Nephron progenitor cell (in vitro differentiated cells): ENCODE results near the gene RET.

ENCODE experiments used
- DNase-seq: peaks from one replicate; pipeline ENCODE4 v3.0.0; 2021
- H3K27ac Mint-ChIP-seq: 2 replicates; pipeline ENCODE4 v1.8.0; 2021; ENCODE audit warnings: mild to moderate bottlenecking, moderate library complexity, mixed read lengths
- H3K27me3 Mint-ChIP-seq: 2 replicates; pipeline ENCODE4 v1.8.0; 2021; ENCODE audit warnings: mild to moderate bottlenecking, low read depth, mixed read lengths; ENCODE audit not compliant: poor library complexity
- H3K36me3 Mint-ChIP-seq: 2 replicates; pipeline ENCODE4 v1.8.0; 2021; ENCODE audit warnings: low read depth, mixed read lengths
- H3K4me1 Mint-ChIP-seq: 2 replicates; pipeline ENCODE4 v1.8.0; 2021; ENCODE audit warnings: mixed read lengths
- H3K4me3 Mint-ChIP-seq: 2 replicates; pipeline ENCODE4 v1.8.0; 2021; ENCODE audit warnings: mild to moderate bottlenecking, moderate library complexity, mixed read lengths
- H3K9me3 Mint-ChIP-seq: 2 replicates; pipeline ENCODE4 v1.8.0; 2021; ENCODE audit warnings: mild to moderate bottlenecking, moderate library complexity, mixed read lengths
- TF ChIP-seq, protein P1 (sequence below): fragments of 200-600 bp; sonication (generic); IDR thresholded peaks from 2 replicates; pipeline ENCODE4 v1.5.0; 2021; ENCODE audit warnings: antibody characterized with exemption

The RET gene

DNA sequence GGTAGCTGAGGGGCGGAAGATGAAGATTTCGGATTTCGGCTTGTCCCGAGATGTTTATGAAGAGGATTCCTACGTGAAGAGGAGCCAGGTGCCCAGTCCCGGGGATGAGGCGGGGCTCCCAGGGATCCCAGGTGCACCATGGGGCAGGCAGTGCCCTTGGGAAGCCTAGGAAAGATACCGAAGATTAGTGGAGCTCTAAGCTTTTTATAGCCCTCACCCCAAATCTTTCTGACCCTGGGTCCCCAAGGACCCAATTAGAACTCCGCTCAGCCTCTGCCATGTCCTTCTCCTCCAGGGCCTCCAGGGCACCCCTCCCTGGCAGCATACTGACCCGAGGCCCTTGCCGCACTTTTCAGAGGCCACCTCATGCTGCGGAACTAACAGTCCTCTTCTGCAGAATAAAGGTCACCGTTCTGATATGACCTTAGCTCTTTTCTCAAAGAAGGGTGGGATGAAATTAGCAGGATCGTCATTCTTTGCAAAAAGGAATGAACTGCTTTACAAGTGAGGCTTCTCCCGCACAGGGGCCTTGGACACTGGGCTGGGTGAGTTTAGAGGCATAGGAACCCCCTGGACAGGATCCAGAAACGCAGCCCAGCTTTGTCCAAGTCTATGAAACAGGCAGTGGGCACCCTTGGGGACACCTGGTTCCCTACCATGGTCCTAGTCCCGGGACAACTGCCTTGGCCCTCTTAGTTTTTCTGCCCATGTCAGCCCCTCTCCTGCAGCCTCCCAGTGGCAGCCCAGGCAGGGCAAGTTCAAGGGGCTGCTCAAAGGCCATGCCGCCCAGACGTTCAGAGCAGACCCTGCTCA is 43.5 kb downstream of the RET start:
- TF ChIP-seq, protein P1, sequence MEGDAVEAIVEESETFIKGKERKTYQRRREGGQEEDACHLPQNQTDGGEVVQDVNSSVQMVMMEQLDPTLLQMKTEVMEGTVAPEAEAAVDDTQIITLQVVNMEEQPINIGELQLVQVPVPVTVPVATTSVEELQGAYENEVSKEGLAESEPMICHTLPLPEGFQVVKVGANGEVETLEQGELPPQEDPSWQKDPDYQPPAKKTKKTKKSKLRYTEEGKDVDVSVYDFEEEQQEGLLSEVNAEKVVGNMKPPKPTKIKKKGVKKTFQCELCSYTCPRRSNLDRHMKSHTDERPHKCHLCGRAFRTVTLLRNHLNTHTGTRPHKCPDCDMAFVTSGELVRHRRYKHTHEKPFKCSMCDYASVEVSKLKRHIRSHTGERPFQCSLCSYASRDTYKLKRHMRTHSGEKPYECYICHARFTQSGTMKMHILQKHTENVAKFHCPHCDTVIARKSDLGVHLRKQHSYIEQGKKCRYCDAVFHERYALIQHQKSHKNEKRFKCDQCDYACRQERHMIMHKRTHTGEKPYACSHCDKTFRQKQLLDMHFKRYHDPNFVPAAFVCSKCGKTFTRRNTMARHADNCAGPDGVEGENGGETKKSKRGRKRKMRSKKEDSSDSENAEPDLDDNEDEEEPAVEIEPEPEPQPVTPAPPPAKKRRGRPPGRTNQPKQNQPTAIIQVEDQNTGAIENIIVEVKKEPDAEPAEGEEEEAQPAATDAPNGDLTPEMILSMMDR, result no peak
- no peak overlapping the region for H3K4me3 Mint-ChIP-seq
- peaks cover 22% of the 10 kb centered on the region for H3K4me1 Mint-ChIP-seq
- H3K27me3 Mint-ChIP-seq, result peaks cover 9% of the 10 kb centered on the region
- H3K36me3 Mint-ChIP-seq, result no peaks in the 10 kb centered on the region
- no peak overlapping the region for H3K27ac Mint-ChIP-seq
- no peak for DNase-seq
- H3K9me3 Mint-ChIP-seq, result no peaks in the 10 kb centered on the region

DNA sequence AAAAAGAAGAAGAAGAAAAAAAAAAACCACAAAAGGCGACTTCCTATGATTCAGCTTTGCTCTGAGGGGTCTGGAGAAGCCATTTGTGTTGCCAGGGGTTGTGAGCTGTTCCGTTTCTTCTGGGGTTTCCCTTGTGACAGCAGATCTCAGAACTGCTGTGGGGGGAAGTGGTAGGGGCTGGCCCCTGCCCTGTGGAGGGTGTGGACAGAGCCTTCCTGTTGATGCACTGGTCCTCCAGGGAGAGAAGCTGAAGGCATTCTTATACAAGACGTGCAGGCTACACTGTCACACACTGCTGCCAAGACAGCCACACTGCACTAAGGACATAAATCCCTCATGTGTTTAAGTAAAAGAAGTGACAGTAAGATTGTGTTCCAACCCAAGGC is 44.1 kb downstream of the RET start:
- no peaks in the 10 kb centered on the region for H3K9me3 Mint-ChIP-seq
- no peak overlapping the region for H3K4me3 Mint-ChIP-seq
- peaks cover 22% of the 10 kb centered on the region for H3K4me1 Mint-ChIP-seq
- peak overlapping the region; percentile 50 for H3K27ac Mint-ChIP-seq
- H3K36me3 Mint-ChIP-seq, result no peaks in the 10 kb centered on the region
- DNase-seq, result no peak
- TF ChIP-seq, protein P1, result no peak
- peaks cover 10% of the 10 kb centered on the region for H3K27me3 Mint-ChIP-seq

DNA sequence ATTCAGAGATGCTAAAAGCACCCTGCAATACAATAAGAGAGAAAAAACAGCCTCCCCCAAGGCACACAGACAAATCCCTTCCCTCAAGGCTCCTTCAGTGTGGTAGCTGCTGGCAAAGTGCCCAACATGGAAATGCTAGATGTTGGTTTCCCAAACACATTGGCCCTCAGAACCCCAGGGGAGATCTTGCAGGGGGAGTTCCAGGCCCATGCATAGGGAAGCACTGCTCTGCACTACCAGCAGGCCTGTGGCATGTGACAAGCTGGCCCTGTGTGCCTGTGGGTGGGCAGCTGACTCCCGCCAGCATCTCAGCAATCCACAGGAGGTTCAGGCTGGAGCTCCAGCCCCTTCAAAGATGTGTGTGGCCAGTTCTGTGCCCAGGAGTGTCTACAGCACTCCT is 44.6 kb downstream of the RET start:
- Mint-ChIP-seq H3K36me3 (no peaks in the 10 kb centered on the region), H3K27me3 (peaks cover 6% of the 10 kb centered on the region), H3K4me3 (no peak overlapping the region), H3K27ac (no peak overlapping the region), H3K9me3 (no peaks in the 10 kb centered on the region), H3K4me1 (peaks cover 23% of the 10 kb centered on the region)
- TF ChIP-seq, protein P1, result no peak
- no peak for DNase-seq

DNA sequence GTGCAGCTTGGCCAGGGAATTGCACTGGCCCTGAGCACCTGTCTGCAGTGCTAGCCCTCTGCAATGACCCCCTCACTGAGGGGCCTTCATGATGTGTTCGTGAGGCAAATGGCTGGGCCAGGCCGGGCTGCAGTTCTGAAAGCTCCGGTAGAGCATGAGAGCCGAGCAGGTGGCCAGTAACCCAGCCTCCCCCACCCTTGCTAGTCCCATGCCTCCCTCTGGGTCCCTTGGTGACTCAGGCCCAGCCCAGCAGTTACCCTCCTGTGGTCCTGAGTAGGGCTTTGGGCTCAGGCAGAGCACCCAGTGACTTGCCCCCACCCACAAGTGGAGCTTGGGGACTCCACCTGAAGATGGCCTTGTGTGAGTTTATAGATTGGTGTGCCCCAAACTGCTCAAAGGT is 45.2 kb downstream of the RET start:
- TF ChIP-seq, protein P1, result no peak
- Mint-ChIP-seq H3K9me3 (no peaks in the 10 kb centered on the region), H3K36me3 (no peaks in the 10 kb centered on the region), H3K4me1 (peaks cover 28% of the 10 kb centered on the region), H3K27ac (no peak overlapping the region), H3K4me3 (no peak overlapping the region), H3K27me3 (peaks cover 6% of the 10 kb centered on the region)
- no peak for DNase-seq

DNA sequence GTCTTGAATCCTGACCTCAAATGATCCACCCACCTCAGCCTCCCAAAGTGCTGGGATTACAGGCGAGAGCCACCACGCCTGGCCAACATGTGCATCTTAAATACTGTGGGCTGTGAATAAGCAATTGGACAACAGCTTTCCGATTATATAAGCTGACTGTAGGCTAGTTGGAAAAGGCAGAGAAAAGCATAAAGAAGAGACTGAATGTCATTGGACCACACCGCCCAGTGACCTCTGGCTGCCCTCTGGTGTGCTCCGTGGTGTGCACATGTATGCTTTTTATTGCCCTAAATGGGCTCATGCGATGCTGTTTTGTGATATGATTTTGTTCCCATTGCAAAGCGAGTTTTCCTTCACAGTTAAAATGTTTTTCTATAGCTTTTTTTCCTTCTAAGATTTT is 46.0 kb downstream of the RET start:
- no peaks in the 10 kb centered on the region for H3K9me3 Mint-ChIP-seq
- peaks cover 28% of the 10 kb centered on the region for H3K4me1 Mint-ChIP-seq
- no peak overlapping the region for H3K4me3 Mint-ChIP-seq
- no peaks in the 10 kb centered on the region for H3K36me3 Mint-ChIP-seq
- TF ChIP-seq, protein P1, result no peak
- peaks cover 6% of the 10 kb centered on the region for H3K27me3 Mint-ChIP-seq
- DNase-seq, result no peak
- H3K27ac Mint-ChIP-seq, result no peak overlapping the region
